ENCODE measurements around the gene IL22RA1. TPM values are rescaled to one million over a fixed set of nuclear protein-coding genes. Genes with fewer than 3 reads are reported as not detected.

The IL22RA1 gene
- total and polyA plus RNA-seq, 2 of the 8 experiments (the other 6 are each of a cell fraction or from before 2014, with no cell fraction given): 0.17 to 0.32 TPM

GRCh38 chr1:24119489-24119858 lies 23.5 kb downstream of the IL22RA1 start (continued):
- TF ChIP-seq CHD7 (IDR thresholded peaks at IDR 0.05; ENCODE audit: insufficient replicate concordance, low read length) (no peak), SIX5 (IDR thresholded peaks at IDR 0.05; ENCODE audit: low read depth, low read length) (no peak), SP1 (IDR thresholded peaks at IDR 0.05; ENCODE audit: low read depth, low read length) (no peak), KDM1A (IDR thresholded peaks at IDR 0.05; ENCODE audit: borderline replicate concordance, low read length) (no peak)
